ENCODE data around the gene CYP19A1. TPM values are rescaled to one million over a fixed set of nuclear protein-coding genes. Genes with fewer than 3 reads are reported as not detected.

CYP19A1 gene
- total RNA-seq, 1 donor from 2014 or later: not detected

- Mint-ChIP-seq H3K36me3 (ENCODE audit: low read depth) (no peaks in the 10 kb centered on the region), H3K9me3 (ENCODE audit: low read depth) (no peaks in the 10 kb centered on the region), H3K27ac (ENCODE audit: unreplicated experiment) (no peak overlapping the region), H3K4me1 (ENCODE audit: low read depth) (no peaks in the 10 kb centered on the region), H3K4me3 (ENCODE audit: unreplicated experiment) (no peak overlapping the region), H3K27me3 (ENCODE audit: low read depth) (peaks cover 19% of the 10 kb centered on the region)
- TF ChIP-seq CTCF (IDR thresholded peaks at IDR 0.05): no peak
- DNase-seq (ENCODE audit: low spot score): no peak
Measured at GRCh38 chr15:51181905-51182304, 156.5 kb downstream of the CYP19A1 start.

DNA sequence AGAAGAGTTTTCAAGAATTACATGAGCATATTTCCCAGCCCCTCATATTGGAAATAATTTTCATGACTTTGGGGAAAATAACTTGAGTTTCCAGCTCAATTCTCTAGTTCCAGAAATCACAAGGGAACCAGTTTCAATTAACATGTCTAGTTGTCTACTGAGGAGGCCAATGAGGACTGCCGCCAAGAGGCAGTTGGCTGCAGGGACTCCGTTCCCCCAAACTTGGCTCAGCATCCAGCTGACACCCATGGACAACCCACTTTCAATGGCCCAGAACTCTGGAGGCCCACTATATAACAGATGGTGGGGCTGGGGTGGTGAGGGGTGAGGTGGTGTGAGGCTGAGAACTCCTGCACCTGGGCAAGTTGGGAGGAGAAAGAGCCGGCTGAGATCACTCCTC lies 157.2 kb downstream of the CYP19A1 start:
- Mint-ChIP-seq H3K4me3 (ENCODE audit: unreplicated experiment) (no peak overlapping the region), H3K4me1 (ENCODE audit: low read depth) (no peaks in the 10 kb centered on the region), H3K9me3 (ENCODE audit: low read depth) (no peaks in the 10 kb centered on the region), H3K27ac (ENCODE audit: unreplicated experiment) (no peak overlapping the region), H3K36me3 (ENCODE audit: low read depth) (no peaks in the 10 kb centered on the region), H3K27me3 (ENCODE audit: low read depth) (peaks cover 16% of the 10 kb centered on the region)
- no peak for DNase-seq (ENCODE audit: low spot score)
- no peak for TF ChIP-seq CTCF (IDR thresholded peaks at IDR 0.05)

GRCh38 chr15:51180534-51180933 lies 157.9 kb downstream of the CYP19A1 start:
- DNase-seq (ENCODE audit: low spot score): no peak
- no peak overlapping the region for H3K4me3 Mint-ChIP-seq (ENCODE audit: unreplicated experiment)

GRCh38 chr15:51180011-51180410 lies 158.4 kb downstream of the CYP19A1 start:
- no peak for TF ChIP-seq CTCF (IDR thresholded peaks at IDR 0.05)
- no peaks in the 10 kb centered on the region for H3K9me3 Mint-ChIP-seq (ENCODE audit: low read depth)
- no peak overlapping the region for H3K27ac Mint-ChIP-seq (ENCODE audit: unreplicated experiment)
- H3K4me3 Mint-ChIP-seq (ENCODE audit: unreplicated experiment): no peak overlapping the region
- H3K27me3 Mint-ChIP-seq (ENCODE audit: low read depth): peaks cover 16% of the 10 kb centered on the region
- no peaks in the 10 kb centered on the region for H3K36me3 Mint-ChIP-seq (ENCODE audit: low read depth)
- no peaks in the 10 kb centered on the region for H3K4me1 Mint-ChIP-seq (ENCODE audit: low read depth)
- no peak for DNase-seq (ENCODE audit: low spot score)

More at GRCh38 chr15:51180534-51180933, 157.9 kb downstream of the CYP19A1 start:
- Mint-ChIP-seq H3K9me3 (ENCODE audit: low read depth) (no peaks in the 10 kb centered on the region), H3K36me3 (ENCODE audit: low read depth) (no peaks in the 10 kb centered on the region), H3K4me1 (ENCODE audit: low read depth) (no peaks in the 10 kb centered on the region), H3K27ac (ENCODE audit: unreplicated experiment) (no peak overlapping the region), H3K27me3 (ENCODE audit: low read depth) (peaks cover 16% of the 10 kb centered on the region)
- TF ChIP-seq CTCF (IDR thresholded peaks at IDR 0.05): no peak

- no peak for DNase-seq (ENCODE audit: low spot score)
- H3K27ac Mint-ChIP-seq (ENCODE audit: unreplicated experiment): peak overlapping the region; percentile 57
- no peak for TF ChIP-seq CTCF (IDR thresholded peaks at IDR 0.05)
Measured at GRCh38 chr15:51172193-51172592, 166.2 kb downstream of the CYP19A1 start.

More at GRCh38 chr15:51172193-51172592, 166.2 kb downstream of the CYP19A1 start:
- peaks cover 6% of the 10 kb centered on the region for H3K9me3 Mint-ChIP-seq (ENCODE audit: low read depth)
- peaks cover 44% of the 10 kb centered on the region for H3K4me1 Mint-ChIP-seq (ENCODE audit: low read depth)
- no peak overlapping the region for H3K4me3 Mint-ChIP-seq (ENCODE audit: unreplicated experiment)
- no peaks in the 10 kb centered on the region for H3K36me3 Mint-ChIP-seq (ENCODE audit: low read depth)
- no peaks in the 10 kb centered on the region for H3K27me3 Mint-ChIP-seq (ENCODE audit: low read depth)

Data from chondrocyte (in vitro differentiated cells).